Eye (tissue), 1 donor: ENCODE data around the gene HEMGN.

ENCODE experiments used
- DNase-seq: peaks from one replicate; pipeline ENCODE4 v3.0.0-alpha.2; 2015

Gene HEMGN

GRCh38 chr9:97928986-97929604 is 8.9 kb downstream of the HEMGN start:
- no peak for DNase-seq

GRCh38 chr9:97925497-97926334 is 12.3 kb downstream of the HEMGN start:
- DNase-seq: no peak

- DNase-seq: no peak
These were observed 13.6 kb downstream of the HEMGN start for GRCh38 chr9:97924386-97924785.

GRCh38 chr9:97923529-97924108 is 14.4 kb downstream of the HEMGN start:
- peak; percentile 95 for DNase-seq

- DNase-seq: peak; percentile 100
These were observed 15.8 kb downstream of the HEMGN start, which contains the start of gene TRMO for GRCh38 chr9:97921959-97922724. Gene TRMO (minus strand): TSS chr9:97922500. CDS start chr9:97922493, 7 bp downstream.

GRCh38 chr9:97919217-97919813 is 18.7 kb downstream of the HEMGN start:
- DNase-seq: no peak

GRCh38 chr9:97918611-97919010 is 19.4 kb downstream of the HEMGN start:
- no peak for DNase-seq

- no peak for DNase-seq
These were observed 26.0 kb downstream of the HEMGN start for GRCh38 chr9:97911970-97912369.

GRCh38 chr9:97911528-97911927 is 26.4 kb downstream of the HEMGN start:
- no peak for DNase-seq

- no peak for DNase-seq
These were observed 27.6 kb downstream of the HEMGN start for GRCh38 chr9:97910357-97910756.

- no peak for DNase-seq
These were observed 29.3 kb downstream of the HEMGN start for GRCh38 chr9:97908705-97909104.

- no peak for DNase-seq
These were observed 30.3 kb downstream of the HEMGN start for GRCh38 chr9:97907632-97908031.

- DNase-seq: no peak
These were observed 30.9 kb downstream of the HEMGN start for GRCh38 chr9:97907046-97907445.

GRCh38 chr9:97906236-97906831 is 31.6 kb downstream of the HEMGN start:
- DNase-seq: no peak

GRCh38 chr9:97905228-97905627 is 32.7 kb downstream of the HEMGN start:
- DNase-seq: no peak

GRCh38 chr9:97904725-97905124 is 33.2 kb downstream of the HEMGN start:
- DNase-seq: no peak

GRCh38 chr9:97903177-97903576 is 34.8 kb downstream of the HEMGN start:
- DNase-seq: no peak

- peak; percentile 67 for DNase-seq
These were observed 37.0 kb downstream of the HEMGN start for GRCh38 chr9:97900738-97901565.

- no peak for DNase-seq
These were observed 37.8 kb downstream of the HEMGN start for GRCh38 chr9:97900103-97900737.

GRCh38 chr9:97895695-97896332 is 42.2 kb downstream of the HEMGN start:
- no peak for DNase-seq
